Stimulated activated CD4-positive, alpha-beta T cell treated with anti-CD3 and anti-CD28 coated beads, Interleukin-4, amount 100 ng/mL, for 1 hour (primary cell): Measurements from ENCODE around the gene RHOF.
A peak's percentile ranks its signal among the peaks of the same experiment; 100 is the strongest.

Source experiments
- DNase-seq: peaks from one replicate; pipeline ENCODE4 v3.0.0-alpha.2; 2020

Gene RHOF

DNA sequence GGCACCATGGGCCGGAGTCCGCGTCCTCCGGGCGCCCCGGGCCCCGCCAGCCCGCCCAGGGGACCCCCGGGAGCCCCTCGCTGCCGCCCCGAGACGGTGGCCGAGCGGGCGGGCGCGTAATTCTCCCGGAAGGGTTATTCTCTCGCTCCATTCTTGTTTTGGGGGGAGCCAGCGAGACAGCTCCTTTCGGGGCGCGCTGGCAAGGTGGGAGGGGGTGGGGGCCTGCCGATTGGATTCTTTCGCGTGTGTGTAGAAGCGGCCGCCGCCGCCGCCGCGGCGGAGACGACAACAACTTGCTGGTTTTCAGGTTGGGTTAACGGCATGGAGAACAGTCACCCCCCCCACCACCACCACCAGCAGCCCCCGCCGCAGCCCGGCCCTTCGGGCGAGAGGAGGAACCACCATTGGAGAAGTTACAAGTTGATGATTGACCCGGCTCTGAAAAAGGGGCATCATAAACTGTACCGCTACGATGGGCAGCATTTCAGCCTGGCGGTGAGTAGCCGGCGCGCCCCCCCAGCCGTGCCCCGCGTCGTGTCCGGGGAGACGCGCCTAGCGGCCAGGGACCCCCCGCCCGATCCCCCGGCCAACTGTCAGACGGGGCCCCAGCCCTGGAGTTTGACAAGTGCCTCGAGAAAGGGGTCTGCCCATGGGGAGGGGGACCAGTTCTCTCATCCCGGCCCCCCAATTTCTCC lies 11.1 kb upstream of the RHOF start:
- DNase-seq: peak; percentile 67

DNA sequence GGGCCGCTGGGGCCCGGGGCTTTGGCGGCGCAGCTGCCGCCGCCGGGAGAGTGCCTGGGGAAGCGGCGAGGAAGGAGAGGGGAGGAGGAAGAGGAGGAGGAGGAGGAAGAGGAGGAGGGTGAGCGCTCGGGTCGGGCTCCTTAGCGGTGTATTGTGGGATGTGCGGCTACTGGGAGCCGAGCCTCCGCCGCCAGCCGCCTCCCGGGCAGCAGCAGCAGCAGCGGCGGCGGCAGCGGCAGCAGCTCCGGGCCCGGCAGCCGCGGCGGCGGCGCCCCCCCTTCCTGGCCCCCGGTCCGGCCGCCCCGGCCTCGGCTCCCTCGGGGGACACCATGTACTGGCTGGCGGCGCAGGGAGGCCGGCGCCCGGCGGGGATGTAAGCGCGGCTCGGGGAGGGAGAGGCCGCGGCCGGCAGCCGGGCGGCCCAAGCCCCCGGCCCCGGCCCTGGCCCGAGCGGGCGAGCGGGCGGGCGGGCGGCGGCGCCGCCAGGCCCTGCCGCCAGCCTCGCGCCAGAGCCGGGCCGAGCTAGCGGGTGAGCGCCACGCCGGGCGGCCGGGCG lies 10.5 kb upstream of the RHOF start, which contains the start of gene SETD1B:
SETD1B (plus strand) TSS at position 149 of the 556 bp plus-strand sequence. CDS start 729 bp downstream, outside the sequence.
- DNase-seq: peak; percentile 60

GRCh38 chr12:121802843-121803698 lies 9.6 kb upstream of the RHOF start:
- peak; percentile 89 for DNase-seq

DNA sequence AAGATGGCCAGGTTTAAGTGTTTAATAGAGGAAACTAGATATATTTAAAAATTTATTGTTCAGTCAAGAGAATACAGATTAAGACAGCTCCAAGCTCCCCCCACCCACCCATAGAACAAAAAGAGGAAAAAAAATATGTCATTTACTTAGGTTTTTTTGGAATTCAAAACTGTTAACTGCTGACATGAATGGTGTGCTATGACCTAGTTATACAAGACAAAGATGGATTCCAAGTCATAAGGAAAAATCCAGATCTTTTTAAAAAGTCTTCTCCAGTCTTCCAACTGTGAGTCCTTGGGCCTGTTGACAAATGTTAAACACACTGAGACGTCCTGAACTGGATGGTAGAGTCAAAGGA lies 9.0 kb upstream of the RHOF start:
- no peak for DNase-seq

DNA sequence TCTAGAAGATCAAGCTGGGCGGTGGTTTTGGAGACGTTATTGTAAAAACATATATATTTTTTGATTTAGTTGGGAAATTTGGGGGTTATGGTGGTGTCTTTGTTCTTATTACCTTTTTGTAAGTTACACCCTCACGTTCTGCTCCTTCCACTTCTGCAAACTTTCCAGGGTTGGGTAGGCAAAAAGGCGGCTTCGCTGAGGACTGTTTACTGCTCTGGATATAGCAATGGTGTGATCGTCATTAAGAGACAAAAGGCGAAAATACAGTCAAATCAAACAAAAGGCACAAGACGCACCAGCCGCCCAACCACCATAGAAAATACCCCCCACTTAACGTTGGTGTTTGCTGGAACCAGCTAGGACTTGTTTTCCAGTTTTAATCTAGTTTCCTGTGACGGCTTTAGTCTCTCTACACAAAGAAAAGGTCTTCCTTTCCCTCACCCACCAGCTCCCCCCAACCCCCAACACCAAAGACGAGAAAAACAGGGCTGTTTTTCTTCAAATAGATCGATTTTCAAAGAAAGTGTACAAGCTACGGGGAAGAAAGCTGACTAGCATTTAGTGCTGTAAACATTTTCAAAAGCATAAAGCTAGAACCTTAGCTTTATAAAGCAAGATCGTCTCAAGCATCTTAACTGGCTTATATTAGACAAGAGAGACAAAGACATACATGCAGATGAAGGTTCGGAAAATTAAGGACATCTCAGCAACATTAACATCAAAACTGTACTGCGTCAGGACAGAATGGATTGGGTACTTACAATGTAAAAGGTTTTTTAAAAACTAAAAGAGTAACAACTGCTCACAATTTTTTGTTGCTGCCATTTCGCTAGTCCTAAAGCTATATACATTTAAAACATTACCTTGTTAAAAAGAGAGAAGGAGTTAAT lies 8.4 kb upstream of the RHOF start:
- DNase-seq: no peak

DNA sequence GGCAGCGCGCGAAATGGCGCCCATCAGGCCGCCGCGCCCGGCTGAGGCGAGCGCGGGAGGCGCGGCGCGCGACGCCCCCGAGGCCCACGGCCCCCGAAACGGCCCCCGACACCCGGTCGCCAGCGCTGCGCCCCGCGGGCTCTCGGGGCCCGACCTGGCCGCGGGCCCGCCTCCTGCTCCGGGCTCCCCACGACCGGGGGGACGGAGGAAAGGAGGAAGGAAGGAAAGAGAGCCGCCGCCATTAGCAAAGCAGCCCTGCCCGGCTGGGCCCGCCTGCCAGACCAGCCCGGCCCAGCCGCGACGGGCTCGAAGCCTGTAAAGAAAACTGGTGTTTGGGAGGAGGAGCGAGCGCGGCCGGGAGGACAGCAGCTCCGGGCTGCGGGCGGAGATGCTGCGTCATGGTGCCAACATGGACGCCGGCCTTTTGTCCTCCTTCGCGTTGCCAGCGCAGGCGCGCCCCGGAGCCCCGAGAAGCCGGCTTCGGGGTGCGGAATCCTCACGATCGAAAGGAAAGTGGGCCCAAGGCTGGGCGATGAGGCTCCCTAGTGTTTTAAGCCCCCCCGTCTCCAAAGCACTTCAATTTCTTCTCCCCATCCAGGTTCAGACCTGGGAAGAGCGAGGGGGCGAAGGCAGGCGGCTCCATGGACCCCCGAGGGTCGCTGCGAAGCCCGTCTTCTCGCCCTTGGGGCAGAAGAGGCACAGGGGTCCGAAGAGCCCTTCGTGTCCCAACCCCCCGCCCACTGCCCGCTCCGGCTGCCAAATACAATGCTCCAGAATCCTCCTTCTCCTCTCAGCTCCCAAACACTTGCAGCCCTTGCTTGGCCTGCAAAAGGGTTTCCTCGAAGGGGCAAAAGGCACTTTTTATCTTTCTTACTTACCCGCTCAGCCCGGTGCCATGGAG lies 7.5 kb upstream of the RHOF start:
- DNase-seq: peak; percentile 71

DNA sequence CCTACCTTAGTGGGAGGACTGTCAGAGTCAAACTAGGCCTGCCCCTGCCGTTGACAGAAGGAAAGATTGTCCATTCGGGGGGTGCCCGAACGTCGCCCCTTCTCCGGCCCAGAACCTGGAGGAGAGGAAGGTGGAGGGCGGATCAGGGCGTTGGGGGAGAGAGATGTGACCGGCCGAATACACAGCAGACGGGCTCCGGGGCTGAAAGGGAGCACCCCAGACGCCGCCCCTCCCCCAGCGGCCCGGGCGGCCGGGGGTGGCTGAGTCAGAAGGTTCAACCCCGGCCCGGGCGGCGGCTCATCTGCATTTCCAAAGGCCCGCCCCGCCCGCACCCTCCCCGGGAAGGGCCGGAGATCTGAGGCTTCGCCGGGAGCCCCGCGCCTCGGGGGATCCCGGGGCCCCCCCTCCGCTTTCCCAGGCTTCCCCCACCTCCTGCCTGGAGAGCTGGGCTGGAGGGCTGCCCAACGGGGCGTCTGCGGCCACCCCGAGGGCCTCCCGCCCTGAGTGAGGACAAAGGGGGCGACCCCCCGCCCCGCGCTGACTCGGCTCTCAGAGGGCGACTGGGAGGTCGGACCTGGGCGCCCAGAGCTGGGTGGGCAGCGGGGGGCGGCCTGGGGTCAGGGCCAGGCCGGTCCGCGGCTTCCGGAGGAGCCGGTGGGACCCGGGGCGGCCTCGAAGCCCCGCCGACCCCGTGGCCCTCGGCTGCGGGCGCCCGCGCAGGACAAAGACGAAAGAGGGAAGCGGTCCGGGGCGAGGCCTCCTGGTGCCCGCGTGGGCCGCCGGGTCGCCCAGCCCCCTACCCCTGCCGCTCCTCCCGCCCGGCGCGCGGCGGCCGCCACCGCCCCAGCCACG lies 6.6 kb upstream of the RHOF start:
- DNase-seq: peak; percentile 87

DNA sequence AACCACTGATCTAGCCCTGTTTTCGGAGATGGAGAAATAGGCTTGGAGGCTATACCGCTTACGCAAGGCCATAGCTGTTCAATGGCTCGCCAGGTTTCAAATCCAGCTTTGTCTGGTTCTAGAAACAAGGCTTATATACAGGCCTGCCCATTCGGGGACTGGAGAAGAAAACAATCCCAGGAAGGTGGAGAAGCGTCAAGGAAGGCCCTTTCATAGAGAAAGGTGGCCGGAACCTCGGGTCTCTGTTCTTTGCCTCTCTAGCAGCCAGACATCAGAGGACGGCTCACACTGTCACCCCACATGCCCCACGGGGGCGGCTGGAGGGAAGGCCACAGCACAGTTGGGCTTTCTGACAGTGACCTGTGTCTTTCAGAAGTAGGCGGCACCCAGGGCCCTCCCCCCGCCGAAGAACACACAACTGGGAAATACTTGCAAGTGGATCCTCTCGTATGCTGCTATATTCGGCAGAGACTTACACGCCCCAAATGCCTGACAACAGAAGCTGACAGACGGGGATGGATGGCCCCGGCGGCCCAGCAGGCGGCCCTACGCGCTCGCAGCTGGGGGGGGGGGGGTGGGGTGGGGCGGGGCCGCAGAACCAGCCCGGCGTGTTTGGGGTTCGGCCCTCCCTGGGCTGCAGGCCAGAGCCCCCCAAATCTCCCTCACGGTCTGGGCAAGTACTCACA lies 5.8 kb upstream of the RHOF start:
- DNase-seq: peak; percentile 49

DNA sequence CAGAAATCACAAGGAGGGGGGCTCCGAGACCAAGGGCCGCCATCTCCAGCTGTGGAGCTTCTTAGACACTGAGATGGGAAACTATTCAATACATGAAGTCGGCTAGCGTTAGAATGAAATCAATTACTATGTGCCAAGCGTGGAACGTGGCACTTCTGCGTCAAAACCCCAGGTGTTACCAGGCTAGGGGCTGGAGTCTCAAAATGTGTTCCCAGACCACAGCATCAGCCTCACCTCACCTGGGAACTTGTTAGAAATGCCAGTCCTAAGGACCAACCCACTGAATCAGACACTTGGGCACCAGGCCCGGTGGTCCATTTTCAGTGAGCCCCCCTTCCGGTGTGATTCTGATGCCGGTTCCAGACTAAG lies 5.3 kb upstream of the RHOF start:
- no peak for DNase-seq

GRCh38 chr12:121797937-121798786 lies 4.7 kb upstream of the RHOF start:
- DNase-seq: no peak

DNA sequence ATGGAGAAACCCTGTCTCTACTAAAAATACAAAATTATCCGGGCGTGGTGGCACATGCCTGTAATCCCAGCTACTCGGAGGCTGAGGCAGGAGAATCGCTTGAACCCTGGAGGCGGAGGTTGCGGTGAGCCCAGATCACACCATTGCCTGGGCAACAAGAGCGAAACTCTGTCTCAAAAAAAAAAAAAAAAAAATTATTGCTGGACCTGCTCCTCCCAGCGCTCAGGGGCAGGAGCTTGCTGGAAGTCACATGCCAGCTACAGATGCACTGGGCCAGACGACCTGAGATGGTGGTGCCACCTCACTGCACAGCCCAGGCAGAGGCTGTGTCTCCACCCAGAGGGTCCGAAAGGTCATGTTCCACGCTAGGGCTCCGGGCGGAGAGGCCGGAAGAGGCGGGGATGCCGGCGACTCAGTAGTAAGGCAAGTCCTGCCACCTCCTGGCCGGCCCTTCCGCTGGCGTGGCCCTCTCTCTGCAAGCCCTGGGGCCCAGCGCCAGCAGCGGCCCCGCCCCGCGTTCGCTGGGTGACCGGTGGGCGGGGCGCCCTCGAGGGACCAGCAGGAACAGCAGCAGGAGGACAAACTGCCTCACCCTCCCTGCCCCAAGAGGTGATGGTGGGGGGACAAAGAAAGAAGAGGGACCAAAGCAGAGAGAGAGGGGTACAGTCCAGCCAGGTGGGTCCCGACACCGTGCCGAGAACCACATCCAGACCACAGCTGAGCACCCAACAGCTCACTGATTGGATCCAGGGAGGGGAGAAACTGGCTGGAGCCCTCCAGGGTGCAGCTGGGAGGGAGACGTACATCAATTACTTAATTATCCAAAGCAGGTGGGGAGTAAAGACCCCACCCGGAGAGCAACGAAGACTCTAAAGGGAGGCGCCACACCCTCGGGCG lies 3.6 kb upstream of the RHOF start:
- no peak for DNase-seq

- DNase-seq: peak; percentile 85
Observed at GRCh38 chr12:121795034-121795968, 1.8 kb upstream of the RHOF start.

DNA sequence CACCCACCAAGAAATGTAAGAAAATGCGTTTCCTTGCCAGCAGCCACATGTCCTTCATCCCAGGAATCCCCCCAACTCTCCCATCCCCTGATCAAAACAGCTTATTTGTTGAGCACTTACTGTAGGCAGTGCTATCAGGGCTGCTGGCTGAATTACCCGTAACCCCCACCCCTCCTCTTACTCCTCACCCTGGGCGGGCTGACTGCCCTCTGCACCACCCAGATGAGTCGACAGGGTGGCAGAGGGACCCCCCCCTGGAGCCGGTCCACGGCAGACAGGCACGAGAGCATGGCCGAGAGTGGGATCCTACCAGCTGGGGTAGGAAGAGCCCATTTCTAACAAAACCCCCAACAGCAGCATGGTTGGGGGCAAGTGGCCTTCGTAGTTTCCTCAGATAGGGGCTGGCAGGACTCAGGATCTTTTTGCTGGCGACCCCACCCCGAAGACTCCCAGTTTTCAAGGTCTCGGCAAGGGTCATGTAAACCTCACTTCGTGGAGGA lies 1.1 kb upstream of the RHOF start:
- no peak for DNase-seq

GRCh38 chr12:121793838-121794533 lies 498 bp upstream of the RHOF start:
- peak; percentile 96 for DNase-seq

- peak; percentile 63 for DNase-seq
Observed at GRCh38 chr12:121792607-121793439, 665 bp downstream of the RHOF start.
